GM18873 (cell line): ENCODE results near the gene GATA5.
"Not testable (repeated sequence)": the region's sequence is repeated elsewhere in the genome, so short reads cannot be mapped to it uniquely, and the experiment has no call there.

Experiments used
- ATAC-seq: cut with Tn5 transposase; IDR thresholded peaks from one replicate; pipeline ENCODE4 v1.9.1; 2021; ENCODE audit warnings: mild to moderate bottlenecking, moderate library complexity, moderate number of reproducible peaks; ENCODE audit not compliant: unreplicated experiment, low FRiP score

The GATA5 gene

DNA sequence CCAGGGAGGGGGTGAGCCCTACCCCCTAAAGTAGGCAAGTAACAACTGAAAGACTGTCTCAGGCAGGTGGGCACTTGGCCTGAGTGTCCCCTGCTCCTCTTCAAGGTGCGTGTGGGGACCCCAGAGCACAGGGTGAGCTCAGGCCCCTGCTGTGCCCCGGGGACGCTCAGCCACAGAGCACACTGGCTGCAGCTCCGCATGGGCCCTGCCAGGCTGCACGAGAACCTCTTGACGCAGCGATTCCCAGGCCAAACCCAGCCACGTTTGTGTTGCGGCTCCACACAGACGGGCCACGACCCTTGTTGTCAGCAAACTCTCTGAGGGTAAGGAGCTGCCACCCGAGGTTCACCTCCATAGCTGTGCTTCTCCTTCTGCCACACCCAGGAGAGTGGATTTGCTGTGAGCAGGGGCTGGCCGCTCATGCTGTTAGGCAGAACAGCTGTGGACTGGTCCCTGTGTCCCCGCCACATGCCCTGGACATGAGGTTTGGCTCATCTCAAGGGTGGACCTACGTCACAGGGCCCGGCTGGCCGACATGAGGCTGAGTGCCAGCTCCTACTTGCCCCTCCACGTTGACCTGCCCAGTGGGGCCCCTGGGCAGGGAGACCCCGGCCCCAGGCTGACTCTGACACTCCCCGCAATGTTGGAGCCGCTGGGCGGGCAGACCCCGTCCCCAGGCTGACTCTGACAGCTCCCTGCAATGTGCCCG, 29.7 kb upstream of the GATA5 start:
- no peak for ATAC-seq

DNA sequence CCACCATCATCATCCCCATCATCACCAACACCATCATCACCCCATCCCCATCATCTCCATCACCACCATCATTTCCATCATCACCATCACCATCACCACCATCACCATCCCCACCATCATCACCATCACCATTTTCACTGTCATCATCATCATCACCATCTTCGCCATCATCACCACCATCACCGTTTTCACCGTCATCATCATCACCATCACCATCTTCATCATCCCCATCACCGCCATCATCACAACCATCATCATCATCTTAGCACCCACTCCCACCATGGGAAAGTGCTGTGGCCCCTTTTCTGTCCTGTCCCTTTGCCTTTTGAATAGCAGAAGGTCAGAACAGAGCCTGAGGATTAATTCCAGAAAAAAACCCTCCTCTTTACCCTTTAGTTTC, 28.5 kb upstream of the GATA5 start:
- no peak for ATAC-seq

DNA sequence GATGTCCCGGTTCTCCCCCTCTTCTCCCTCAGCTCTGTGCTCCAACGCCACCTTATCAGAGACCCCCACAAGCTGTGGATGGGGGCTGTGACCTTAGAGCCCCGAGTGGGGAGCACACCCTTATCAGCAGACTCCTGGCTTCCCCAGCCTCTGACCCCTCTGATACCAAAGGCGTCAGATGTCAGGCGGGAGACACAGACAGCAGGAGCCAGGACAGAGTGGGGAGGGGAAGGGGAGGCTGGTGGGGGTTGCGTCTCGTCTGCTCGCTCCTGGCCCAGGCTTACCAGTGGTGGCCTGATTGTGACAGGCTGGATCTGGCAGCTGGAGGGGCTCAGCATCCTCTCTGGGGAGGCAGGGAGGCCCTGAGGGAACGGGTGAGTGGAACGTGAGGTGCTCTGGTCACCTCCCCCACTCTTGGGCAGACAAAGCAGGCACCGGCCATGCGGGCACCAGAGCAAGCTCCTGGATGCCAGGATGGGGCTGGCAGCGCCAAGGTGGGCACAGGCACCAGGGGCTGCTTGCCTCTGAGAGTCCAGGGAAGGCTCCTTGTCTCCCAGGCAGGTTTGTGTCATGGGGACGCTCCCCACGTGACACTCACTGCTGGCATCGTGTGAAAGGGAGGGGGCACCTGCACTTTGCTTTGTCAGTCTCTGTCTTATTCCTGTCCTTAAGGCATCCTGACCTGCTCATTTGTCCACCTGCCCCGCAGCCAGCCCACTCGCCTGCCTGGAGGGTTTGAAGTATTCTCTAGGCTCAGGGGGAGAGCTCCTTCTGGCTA, 27.8 kb upstream of the GATA5 start:
- ATAC-seq: no peak

DNA sequence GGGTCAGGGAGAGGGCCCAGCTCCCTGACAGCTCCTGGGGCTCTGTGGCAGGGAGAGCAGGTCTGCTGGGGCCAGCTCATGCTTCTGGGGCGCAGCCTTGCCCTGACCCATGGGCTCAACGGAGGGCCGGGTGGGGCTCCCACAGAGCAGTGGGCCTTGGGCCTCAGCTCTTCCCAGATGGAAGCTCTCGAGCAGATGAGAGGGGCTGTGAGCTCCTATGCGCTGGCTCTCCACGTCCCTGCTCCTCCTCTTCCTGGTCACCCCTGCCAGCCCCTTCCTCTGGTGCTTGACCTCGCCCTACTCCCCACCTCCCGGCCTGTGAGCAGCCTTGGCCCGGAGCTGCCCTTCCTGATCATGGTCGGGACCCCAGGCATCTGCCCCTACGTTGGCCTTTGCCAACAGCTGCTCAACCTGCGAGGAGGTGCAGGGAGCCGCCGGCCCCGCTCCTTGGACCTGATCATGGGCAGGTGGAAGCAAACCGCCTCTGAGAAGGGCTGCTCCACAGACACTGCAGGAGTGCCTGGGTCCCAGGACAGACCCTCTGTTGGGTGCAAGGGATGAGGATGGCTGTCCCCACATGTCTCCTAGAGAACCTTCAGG, 26.8 kb upstream of the GATA5 start:
- ATAC-seq: no peak

DNA sequence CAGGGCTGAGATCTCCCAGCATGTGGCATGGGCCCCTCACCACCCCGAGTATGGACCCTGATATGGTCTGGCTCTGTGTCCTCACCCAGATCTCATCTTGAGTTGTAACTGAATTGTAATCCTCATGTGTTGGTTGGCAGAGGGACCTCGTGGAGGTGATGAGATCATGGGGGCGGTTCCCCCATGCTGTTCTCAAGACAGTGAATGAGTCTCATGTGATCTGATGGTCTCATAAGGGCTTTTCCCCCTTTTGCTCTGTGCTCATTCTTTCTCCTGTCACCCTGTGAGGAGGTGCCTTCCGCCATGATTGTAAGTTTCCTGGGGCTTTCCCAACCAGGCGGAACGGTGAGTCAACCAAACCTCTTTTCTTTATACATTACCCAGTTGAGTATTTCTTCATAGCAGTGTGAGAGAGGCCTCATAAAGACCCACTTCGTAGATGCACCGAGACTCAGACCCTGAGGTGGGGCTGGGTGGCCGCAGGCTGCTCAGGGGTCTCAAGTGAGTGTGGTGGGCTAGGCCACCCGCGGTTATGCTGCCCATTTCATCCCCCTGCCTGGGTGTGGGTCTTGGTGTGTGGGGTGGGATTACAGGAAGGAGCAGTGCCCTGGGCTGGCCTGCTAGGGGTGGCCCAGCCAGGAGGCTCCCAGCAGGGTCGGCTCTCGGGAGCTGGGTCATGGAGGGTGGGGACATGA, 26.2 kb upstream of the GATA5 start:
- peak; percentile 74 for ATAC-seq

DNA sequence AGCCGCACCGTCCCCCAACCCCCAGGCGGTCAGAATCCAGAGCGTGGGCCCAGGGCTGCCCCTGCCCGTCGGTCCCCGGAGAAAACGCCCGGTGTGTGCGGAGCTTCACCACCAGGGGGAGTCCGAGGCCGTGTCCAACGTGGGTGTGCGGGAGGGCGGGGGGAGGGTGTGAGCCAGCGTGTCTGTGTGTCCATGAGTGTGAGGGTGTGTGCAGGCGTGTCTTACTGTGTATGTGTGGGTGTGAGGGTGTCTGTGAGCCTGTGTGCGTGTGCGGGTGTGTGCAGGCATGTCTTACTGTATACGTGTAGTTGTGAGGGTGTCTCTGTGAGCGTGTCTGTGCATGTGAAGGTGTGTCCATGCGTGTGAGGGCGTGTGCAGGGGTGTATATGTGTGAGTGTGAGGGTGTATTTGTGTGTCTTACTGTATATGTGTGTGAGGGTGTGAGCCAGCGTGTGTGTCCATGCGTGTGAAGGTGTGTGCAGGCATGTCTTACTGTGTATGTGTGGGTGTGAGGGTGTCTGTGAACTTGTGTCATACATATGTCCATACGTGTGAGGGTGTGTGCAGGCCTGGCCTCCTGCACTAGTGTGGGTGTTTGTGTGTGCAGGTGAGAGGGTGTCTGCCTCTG, 24.6 kb upstream of the GATA5 start:
- no peak for ATAC-seq

DNA sequence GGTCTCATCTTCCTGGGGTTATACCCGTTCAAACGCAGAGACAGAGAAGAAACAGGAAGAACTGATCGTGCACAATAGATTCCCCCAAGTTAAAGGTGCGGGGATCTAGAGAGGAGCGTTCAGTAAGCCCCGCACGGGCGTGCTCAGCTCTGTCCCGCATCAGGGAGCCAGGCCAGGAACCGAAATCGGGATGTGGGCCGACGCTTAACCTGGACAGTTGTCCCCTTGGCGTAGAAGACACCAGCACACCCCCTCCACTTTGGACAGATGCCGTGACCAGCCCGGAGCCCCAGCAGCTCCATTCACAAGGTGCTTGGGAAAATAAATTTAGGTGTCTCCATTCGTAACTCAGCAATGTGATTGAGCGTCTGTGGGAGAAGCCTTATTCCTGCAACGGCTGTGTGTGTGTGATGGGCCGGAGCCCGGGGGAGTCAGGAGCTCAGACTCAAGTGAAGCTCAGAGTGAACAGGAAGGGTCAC, 24.0 kb upstream of the GATA5 start:
- ATAC-seq: no peak

DNA sequence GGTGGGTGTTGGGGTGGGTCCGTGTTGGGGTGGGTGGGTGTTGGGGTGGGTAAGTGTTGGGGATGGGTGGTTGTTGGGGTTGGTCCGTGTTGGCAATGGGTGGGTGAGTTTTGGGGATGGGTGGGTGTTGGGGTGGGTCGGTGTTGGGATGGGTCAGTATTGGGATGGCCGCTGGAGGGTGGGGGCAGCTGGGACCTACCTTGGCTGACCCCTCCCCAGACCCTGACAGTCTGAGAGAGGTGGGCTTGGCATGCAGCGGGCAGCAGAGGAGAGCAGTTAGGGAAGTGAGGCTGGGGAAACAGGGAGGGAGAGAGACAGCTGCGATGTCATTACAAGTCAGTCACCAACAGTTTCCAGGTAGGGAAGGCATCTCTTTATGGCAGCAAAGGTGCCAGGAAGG, 23.1 kb upstream of the GATA5 start:
- ATAC-seq: no peak

DNA sequence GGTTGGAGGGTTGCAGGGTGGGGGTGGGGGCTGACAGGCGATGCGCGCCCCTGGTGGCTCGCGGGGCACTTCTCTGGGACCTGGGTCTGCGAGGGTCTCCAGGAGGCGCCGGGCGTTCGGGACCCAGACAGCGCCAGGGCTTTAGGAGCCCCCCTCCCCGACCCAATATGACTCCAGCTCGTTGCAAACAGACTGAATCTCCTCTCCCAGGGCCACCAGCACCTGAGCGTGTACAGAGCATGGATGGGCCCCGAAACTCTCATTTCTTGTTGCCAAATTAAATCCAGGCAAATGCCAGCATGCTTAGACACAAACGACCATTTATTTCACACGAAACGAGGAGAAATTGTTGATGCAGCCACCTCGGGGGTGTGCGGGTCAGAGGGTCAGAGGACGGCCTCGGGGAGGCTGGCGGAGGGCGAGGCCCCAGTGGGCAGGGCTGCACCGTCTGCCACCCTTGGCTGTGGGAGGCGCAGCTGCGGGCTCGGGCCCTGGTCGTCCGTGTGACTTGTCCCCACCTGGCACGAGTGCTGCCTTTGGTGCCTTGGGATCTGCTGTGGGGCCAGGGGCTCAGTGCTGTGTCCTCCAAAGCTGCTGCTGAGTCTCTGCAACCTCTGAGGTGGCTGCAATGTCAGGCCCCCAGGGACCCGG, 20.9 kb upstream of the GATA5 start:
- no peak for ATAC-seq

DNA sequence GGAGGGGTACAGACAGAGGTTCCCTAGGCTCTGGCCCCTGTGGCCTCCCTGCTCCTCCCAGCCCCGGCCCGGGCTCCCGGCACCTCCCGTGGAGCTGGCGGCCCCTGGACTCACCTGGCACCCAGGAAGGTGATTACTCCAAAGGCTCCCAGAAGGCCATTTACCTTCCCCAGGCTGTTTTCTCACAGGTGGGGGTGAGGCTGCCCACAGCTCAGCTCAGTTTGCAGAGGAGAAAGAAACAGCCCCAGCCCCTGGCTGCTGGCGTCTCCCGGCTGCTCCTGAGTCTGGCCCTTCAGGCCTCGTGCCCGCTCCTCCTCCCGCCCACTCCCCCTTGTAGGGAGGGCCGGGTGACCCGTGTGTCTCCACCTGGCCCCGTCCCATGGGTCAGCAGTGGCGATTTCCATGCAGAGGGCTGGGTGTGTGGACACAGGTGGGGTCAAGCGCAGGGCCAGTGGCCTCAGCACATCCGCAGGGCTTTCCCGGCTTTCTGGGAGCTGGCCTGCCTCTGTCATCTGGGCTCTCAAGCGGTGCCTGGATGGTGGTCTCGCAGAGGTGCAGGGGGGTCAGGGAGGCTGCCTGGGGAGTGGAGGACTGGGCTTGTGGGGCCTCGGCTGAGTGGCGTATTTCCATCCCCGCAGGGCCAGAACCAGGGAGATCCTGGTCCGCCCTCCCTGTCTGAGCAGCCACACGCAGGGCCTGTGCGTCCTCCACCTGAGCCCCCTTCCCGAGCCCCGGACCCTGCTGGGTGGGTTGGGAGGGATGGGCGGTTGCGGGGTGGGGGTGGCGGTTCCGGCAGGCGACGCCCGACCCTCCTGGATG, 20.2 kb upstream of the GATA5 start:
- no peak for ATAC-seq

DNA sequence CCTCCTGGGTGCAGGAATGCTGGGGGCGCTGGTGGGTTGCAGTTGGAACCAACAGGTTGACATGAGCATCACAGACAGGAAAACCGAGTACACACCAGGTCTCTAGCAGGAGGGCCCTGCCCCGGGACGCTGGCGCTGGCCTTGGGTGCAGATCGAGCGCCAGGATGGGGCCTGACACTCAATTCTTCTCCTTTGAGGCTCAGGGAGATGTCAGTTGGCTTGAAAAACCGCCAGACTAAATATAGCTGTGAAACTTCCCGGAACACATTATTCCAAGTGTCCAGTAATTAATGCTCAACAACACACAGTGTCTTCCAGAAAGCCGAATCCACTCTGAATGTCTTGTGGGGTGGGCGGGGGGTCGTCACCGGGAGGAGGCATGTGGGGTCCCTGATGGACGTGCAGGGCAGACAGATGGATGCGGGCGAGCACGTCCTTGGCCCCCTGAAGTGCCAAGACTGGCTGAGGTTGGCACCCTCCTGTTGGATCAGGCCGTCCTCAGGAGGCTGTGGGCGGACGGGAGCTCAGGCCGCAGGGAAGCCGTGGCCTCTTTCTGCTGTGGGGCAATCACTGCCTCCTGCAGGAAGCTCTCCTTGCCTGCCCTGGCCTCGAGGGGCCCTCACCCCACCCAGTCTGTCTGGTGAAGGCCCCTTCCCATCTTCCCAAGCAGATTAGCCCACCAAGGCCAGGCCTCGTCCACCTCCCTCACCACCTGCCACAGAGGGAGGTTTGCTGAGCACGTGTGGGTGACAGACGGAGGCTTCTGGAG, 19.4 kb upstream of the GATA5 start:
- ATAC-seq: no peak

DNA sequence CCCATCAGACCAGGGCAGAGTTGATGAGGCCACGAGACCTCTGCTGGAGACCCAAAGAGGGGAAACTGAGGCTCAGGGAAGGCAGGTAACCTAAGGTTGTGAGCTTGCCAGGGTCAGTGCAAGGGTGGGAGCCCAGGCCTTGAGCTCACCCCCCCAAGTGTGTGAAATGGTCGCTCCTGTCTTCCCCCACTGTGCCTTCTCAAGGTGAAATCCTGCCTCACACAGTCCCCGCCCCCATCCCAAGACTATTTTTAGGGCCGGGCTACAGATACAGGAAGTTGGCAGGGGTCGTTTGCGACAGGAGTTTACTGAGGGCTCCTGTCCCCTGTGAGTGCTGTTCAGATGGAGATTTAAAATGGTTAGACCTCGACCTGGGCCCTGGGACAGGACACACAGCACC, 18.7 kb upstream of the GATA5 start:
- ATAC-seq: no peak

DNA sequence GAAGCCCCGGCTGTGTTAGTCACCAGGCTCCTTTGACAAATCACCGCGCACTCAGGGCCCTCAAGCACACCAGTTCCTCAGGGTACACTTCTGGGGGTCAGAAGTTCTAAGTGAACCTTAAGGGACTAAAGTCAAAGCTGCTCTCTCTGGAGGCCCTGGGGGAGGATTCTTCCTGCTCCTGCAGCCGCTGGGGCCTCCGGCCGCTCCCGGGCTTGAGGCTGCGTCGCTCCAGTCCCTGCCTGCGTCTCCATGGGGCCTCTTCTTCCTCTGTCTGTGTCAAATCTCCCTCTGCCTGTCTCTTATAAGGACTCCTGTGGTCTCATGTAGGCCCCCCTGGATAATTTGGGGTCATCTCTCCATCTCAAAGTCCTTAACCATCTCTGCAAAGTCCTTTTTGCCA, 18.1 kb upstream of the GATA5 start:
- no peak for ATAC-seq

DNA sequence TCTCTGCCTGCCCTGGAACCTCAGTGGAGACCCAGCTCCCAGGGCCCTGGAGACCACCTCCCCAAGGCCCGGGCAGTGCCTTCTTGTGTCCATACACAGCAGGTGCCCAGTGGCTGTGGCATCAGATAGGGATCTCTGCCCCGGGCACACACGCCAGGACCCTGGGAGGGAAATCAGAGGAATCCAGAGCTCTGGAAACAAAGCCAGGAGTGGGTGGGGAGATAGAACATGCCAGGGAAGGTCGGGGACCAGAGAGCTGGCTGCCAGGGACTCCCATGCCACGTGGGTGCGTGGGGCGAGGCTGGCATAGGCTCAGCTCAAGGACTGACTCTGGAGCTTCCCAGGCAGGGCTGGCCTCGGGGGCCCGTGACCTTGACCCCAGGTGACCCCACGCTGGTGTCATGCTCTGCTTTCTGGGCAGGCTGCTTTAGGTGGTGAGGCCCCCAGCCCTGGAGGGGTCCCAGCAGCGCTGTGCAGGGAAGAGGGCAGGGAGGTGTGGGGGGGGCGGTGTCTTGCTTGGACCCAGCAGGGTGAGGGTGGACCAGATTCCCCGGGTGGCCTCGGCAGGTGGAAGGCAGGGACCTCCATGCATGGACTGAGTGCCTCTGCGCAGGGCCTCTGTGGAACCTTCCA, 17.6 kb upstream of the GATA5 start:
- no peak for ATAC-seq

DNA sequence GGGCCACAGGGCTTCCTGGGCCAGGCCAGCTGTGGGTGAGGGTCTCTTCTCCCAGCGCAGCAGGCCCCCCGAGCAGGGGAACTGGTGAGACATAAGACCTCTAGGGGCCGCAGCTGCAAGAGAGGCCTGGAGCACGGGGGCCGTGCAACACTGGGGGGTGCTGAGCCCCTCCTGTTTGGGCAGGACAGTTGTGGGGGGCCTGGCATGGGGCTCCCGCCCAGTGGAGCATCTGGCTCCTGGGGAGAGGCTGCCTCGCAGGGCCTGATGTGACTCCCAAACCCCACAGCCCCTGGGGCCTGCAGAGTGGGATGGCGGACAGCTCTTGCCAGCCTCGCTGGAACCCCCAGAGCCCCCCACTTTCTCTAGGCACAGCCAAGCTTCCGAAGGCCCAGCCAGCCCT, 16.9 kb upstream of the GATA5 start:
- ATAC-seq: no peak

DNA sequence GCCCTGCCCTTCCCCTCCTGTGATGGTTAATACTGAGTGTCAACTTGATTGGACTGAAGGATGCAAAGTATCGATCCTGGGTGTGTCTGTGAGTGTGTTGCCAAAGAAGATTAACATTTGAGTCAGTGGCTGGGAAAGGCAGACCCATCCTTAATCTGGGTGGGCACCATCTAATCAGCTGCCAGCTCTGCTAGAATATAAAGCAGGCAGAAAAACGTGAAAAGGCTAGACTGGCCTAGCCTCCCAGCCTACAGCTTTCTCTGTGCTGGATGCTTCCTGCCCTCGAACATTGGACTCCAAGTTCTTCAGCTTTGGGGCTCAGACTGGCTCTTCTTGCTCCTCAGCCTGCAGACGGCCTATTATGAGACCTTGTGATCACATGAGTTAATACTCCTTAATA, 15.0 kb upstream of the GATA5 start:
- ATAC-seq: not testable (repeated sequence)

DNA sequence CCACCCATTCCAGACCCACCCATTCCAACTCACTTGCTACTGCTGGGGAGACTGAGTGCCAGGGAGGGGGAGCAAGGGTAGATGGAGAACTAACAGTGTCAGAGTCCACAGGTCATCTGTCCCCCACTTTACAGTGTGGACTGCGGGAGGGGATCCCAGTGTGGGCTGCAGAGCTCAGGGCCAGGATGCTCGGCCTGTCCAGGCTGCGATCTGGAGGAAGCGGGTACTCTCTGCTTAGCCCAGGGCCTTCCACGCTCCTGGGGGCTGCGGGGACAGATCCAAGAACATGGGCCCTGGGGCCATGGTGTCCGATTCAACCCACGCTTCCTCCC, 14.1 kb upstream of the GATA5 start:
- no peak for ATAC-seq
